ENCODE measurements around the gene VWF.

DNA sequence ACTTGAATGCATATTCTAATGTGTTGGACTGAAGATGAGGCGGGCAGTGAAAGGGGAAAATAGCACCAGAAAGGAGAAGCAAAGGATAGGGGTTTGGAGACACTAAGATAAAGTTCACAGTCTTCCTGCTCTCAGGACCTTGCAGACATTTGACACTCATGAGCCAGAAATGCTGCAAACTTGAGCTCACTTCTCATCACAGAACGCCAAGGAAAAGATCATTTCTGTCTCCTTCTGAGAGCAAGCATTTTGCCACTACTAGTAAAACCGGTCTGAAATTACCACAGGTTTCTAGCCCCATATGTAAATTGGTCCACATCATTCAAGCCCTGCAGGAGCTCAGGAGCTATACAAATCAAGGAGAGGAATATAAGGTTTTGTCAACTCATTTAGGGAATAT, 134.8 kb downstream of the VWF start:
- TF ChIP-seq, protein P1, sequence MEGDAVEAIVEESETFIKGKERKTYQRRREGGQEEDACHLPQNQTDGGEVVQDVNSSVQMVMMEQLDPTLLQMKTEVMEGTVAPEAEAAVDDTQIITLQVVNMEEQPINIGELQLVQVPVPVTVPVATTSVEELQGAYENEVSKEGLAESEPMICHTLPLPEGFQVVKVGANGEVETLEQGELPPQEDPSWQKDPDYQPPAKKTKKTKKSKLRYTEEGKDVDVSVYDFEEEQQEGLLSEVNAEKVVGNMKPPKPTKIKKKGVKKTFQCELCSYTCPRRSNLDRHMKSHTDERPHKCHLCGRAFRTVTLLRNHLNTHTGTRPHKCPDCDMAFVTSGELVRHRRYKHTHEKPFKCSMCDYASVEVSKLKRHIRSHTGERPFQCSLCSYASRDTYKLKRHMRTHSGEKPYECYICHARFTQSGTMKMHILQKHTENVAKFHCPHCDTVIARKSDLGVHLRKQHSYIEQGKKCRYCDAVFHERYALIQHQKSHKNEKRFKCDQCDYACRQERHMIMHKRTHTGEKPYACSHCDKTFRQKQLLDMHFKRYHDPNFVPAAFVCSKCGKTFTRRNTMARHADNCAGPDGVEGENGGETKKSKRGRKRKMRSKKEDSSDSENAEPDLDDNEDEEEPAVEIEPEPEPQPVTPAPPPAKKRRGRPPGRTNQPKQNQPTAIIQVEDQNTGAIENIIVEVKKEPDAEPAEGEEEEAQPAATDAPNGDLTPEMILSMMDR (IDR thresholded peaks at IDR 0.05; ENCODE audit: insufficient read depth, low read length): no peak
- TF ChIP-seq GABPA (IDR thresholded peaks at IDR 0.05; ENCODE audit: low read depth): no peak
- TF ChIP-seq POLR2AphosphoS5 (IDR thresholded peaks at IDR 0.05; ENCODE audit: low read depth): no peak
- TF ChIP-seq, protein P2, sequence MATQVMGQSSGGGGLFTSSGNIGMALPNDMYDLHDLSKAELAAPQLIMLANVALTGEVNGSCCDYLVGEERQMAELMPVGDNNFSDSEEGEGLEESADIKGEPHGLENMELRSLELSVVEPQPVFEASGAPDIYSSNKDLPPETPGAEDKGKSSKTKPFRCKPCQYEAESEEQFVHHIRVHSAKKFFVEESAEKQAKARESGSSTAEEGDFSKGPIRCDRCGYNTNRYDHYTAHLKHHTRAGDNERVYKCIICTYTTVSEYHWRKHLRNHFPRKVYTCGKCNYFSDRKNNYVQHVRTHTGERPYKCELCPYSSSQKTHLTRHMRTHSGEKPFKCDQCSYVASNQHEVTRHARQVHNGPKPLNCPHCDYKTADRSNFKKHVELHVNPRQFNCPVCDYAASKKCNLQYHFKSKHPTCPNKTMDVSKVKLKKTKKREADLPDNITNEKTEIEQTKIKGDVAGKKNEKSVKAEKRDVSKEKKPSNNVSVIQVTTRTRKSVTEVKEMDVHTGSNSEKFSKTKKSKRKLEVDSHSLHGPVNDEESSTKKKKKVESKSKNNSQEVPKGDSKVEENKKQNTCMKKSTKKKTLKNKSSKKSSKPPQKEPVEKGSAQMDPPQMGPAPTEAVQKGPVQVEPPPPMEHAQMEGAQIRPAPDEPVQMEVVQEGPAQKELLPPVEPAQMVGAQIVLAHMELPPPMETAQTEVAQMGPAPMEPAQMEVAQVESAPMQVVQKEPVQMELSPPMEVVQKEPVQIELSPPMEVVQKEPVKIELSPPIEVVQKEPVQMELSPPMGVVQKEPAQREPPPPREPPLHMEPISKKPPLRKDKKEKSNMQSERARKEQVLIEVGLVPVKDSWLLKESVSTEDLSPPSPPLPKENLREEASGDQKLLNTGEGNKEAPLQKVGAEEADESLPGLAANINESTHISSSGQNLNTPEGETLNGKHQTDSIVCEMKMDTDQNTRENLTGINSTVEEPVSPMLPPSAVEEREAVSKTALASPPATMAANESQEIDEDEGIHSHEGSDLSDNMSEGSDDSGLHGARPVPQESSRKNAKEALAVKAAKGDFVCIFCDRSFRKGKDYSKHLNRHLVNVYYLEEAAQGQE (IDR thresholded peaks at IDR 0.05; ENCODE audit: insufficient replicate concordance, low read depth): no peak
- no peak for TF ChIP-seq SPI1 (IDR thresholded peaks at IDR 0.05; ENCODE audit: borderline replicate concordance, low read depth)
